Heart left ventricle (tissue), 13 donors: Measurements from ENCODE around the gene ENKUR.
A peak's percentile ranks its signal among the peaks of the same experiment; 100 is the strongest.

Experiments used
- POLR2A ChIP-seq, 2 donors: fragments of 450-650 bp; IDR thresholded peaks; one replicate each; pipeline ENCODE4 v1.6.1; 2017; ENCODE audit warnings: antibody characterized with exemption in 2 of 2, mild to moderate bottlenecking in 2 of 2, moderate library complexity in 2 of 2
- TF ChIP-seq, protein P1 (sequence below), 12 donors: fragments of 200-600 bp; sonication (generic) in 4 of 12; IDR thresholded peaks; one replicate each; pipeline versions ENCODE4 v1.5.0 to v1.8.0; 2018 to 2022; ENCODE audit warnings: antibody characterized with exemption in 12 of 12, mild to moderate bottlenecking in 5 of 12
- donor health status: ischemic (EF 13 %, LVEDD 7.1; RV severe dilation, severe dysfunction).
- donor health status: DM: no; HTN: yes; CAD: no.
- donor health status: DM: no; HTN: no; CAD: no.
- donor health status: ischemic (EF 25% LVEDD 6.9; RV normal size, moderate dysfunction).
- donor health status: ischemic (EF 25% LVEDD 5.7; RV mildly dilated, moderate dysfunction).
- donor health status: ischemic (EF 35%, LVEDD 5.7; RV mildly dilated, moderate dysfunction).
- donor health status: nonischemic (EF 11% LVEDD 7.7; RV severe dilation, severe dysfunction).
- donor health status: DM: yes; HTN: yes; CAD: no.
- donor health status: PGD.
- donor health status: ischemic (EF 29% LVEDD 5.4; RV normal size, mild dysfunction).
- donor health status: nonischemic (EF 23%, LVEDD 6.1; RV moderate dilation, normal function).

DNA sequence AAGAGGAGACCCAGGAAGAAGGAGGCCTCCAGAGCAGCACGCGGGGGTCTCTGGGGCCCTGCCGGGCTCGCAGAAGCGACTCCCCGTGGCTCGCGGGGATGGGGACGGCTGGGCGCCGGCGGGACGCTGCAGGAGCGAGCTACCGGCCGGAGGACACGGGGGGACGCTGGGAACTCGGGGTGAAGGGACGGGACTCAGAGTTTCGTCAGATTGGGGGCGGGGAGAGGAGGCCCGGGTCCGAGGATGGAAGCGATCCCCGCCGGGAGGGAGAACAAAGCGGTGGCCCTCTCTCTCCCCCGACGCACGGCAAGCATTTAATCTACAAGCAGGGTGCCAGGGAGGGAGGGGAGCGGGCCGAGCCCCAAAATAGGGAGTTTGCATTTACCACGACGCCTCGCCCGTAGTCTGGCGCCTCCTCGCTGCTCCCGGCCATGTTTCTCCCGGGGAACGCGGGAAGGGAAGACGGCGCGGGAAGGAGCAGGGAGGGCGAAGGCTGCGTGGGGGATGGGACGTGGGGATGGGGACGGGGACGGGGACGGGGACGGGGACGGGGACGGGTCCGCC lies 63.7 kb downstream of the ENKUR start, which contains the start of gene PRTFDC1:
- TF ChIP-seq, protein P1, sequence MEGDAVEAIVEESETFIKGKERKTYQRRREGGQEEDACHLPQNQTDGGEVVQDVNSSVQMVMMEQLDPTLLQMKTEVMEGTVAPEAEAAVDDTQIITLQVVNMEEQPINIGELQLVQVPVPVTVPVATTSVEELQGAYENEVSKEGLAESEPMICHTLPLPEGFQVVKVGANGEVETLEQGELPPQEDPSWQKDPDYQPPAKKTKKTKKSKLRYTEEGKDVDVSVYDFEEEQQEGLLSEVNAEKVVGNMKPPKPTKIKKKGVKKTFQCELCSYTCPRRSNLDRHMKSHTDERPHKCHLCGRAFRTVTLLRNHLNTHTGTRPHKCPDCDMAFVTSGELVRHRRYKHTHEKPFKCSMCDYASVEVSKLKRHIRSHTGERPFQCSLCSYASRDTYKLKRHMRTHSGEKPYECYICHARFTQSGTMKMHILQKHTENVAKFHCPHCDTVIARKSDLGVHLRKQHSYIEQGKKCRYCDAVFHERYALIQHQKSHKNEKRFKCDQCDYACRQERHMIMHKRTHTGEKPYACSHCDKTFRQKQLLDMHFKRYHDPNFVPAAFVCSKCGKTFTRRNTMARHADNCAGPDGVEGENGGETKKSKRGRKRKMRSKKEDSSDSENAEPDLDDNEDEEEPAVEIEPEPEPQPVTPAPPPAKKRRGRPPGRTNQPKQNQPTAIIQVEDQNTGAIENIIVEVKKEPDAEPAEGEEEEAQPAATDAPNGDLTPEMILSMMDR (IDR thresholded peaks at IDR 0.05), result peak in 1 of 12 donors; percentile 18
- no peak for TF ChIP-seq POLR2A (IDR thresholded peaks at IDR 0.05)
